GM06990 (cell line): ENCODE measurements around the gene TNRC6C.

Experiments
- DNase-seq: peaks from one replicate; pipeline ENCODE4 v3.0.0-alpha.2; 2011; ENCODE audit not compliant: insufficient read length; ENCODE audit errors: extremely low read depth
- H3K27me3 ChIP-seq: replicated peaks from 2 replicates; pipeline ENCODE4 v1.6.0; 2011; ENCODE audit warnings: low read length; ENCODE audit not compliant: control insufficient read depth, insufficient read depth
- H3K36me3 ChIP-seq: 2 replicates; pipeline ENCODE4 v1.5.1; 2011; ENCODE audit warnings: low read length; ENCODE audit not compliant: control insufficient read depth, insufficient read depth
- H3K4me3 ChIP-seq: replicated peaks from 2 replicates; pipeline ENCODE4 v1.5.1; 2011; ENCODE audit warnings: low read depth, mild to moderate bottlenecking, control low read depth, low read length
- TF ChIP-seq, protein P1 (sequence below): IDR thresholded peaks from 2 replicates; pipeline ENCODE4 v1.5.1; 2011; ENCODE audit warnings: low read length, control low read depth, mild to moderate bottlenecking, inconsistent platforms; ENCODE audit not compliant: insufficient read depth, poor library complexity, severe bottlenecking

The TNRC6C gene

DNA sequence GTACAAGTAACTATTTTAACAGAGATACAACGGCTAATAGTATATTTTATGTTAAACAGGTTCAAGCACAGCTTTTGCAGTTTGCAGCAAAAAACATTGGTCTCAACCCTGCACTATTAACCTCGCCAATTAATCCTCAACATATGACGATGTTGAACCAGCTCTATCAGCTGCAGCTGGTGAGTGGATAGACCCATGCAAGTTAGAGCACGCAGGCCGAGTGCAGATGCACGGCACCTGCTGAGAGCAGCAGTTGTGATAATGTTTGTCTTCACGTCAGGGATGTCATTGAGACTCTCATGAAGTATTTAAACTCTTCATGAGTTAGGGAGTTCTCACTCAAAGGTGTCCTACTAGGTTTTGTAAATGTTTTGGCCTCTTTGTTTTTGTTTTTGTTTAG is 124.5 kb downstream of the TNRC6C start:
- TF ChIP-seq, protein P1, sequence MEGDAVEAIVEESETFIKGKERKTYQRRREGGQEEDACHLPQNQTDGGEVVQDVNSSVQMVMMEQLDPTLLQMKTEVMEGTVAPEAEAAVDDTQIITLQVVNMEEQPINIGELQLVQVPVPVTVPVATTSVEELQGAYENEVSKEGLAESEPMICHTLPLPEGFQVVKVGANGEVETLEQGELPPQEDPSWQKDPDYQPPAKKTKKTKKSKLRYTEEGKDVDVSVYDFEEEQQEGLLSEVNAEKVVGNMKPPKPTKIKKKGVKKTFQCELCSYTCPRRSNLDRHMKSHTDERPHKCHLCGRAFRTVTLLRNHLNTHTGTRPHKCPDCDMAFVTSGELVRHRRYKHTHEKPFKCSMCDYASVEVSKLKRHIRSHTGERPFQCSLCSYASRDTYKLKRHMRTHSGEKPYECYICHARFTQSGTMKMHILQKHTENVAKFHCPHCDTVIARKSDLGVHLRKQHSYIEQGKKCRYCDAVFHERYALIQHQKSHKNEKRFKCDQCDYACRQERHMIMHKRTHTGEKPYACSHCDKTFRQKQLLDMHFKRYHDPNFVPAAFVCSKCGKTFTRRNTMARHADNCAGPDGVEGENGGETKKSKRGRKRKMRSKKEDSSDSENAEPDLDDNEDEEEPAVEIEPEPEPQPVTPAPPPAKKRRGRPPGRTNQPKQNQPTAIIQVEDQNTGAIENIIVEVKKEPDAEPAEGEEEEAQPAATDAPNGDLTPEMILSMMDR: no peak
- H3K36me3 ChIP-seq: peaks cover 2% of the 10 kb centered on the region
- no peaks in the 10 kb centered on the region for H3K27me3 ChIP-seq
- H3K4me3 ChIP-seq: no peak overlapping the region
- DNase-seq: no peak

DNA sequence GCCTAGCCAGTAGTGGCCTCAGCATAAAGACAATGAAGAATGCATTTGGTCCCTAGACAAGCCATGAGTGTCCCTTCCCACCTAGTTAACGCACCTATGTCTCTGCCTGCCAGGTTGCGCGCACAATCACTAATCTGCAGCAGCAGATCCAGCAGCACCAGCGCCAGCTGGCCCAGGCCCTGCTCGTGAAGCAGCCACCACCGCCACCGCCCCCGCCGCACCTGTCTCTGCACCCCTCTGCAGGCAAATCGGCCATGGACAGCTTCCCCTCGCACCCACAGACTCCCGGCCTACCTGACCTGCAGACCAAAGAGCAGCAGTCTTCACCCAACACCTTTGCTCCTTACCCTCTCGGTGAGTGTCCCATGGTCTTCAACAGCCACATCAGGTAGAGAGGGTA is 128.2 kb downstream of the TNRC6C start:
- DNase-seq: no peak
- peaks cover 2% of the 10 kb centered on the region for H3K36me3 ChIP-seq
- H3K27me3 ChIP-seq: no peaks in the 10 kb centered on the region
- H3K4me3 ChIP-seq: no peak overlapping the region
- TF ChIP-seq, protein P1: no peak

DNA sequence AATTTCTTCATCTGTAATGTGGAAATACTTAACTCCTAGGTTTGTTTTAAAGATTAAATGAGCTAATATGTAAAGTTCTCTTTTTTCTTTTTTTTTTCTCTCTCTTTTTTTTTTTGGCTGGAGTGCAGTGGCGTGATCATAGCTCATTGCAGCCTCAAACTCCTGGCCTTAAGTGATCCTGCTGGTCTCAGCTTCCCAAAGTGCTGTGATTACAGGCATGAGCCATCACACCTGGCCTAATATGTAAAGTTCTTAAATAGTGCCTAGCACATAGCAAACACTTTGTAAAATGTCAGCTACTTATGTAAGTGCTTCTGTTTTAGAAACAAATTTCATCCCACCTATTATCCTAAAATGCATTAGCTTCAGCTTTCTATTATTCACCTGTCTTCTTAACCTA is 130.0 kb downstream of the TNRC6C start:
- H3K36me3 ChIP-seq: peaks cover 2% of the 10 kb centered on the region
- TF ChIP-seq, protein P1: no peak

DNA sequence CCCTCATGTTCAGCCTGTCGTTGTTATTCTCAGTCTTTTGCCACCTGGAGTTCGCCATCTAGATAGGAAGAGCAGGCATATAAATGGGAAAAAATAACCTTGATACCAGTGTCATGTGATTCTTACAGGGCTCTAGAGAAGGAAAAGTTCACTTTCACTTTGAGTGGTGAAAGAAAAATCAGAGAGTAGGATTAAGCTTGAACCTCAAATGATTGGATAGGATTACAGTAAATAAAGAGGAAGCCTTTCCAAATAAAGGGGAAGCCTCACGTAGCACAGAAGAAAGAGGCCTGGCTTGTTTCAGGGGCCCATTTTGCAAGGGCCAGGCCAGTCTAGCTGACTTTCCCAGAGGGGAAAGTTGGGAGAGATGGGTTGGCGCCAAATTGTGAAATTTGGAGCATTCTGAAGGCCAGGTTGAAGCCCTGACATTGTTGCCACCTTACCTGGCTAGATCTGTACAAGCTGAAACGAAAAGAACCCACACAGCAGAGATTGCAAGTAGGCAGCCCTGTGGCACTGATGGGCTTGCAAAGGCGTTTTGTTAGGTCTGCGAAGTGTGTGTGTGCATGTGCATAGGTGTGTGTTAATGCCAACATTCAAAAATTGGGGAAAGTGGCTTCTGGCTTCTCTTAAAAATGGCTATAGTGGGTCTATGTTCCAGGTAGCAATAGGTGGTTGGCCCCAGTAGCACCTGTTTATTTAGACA is 131.2 kb downstream of the TNRC6C start:
- H3K36me3 ChIP-seq: peaks cover 2% of the 10 kb centered on the region
- DNase-seq: no peak

More for the DNA sequence above, 130.0 kb downstream of the TNRC6C start:
- no peak overlapping the region for H3K4me3 ChIP-seq
- H3K27me3 ChIP-seq: no peaks in the 10 kb centered on the region
- no peak for DNase-seq

DNA sequence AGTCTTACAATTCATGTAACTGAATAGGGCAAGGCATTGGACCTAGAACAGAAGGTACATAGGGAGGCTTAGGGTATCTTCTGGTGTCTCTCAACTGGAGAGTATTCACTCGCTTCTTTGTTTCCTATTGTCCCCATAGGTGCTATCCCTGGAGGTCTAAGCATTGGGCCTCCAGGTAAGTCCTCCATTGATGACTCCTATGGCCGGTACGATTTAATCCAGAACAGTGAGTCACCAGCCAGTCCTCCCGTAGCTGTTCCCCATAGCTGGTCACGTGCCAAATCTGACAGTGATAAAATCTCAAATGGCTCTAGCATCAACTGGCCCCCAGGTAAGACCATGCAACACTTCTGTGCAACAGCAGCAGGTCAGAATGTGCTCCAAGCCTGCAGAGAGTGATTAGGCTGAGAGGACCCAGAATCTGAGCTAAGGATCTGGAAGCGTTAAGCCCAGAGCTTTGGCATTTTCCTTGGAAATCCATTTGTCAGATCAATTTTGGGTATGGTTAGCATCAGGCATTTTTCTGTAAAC is 134.4 kb downstream of the TNRC6C start:
- H3K27me3 ChIP-seq: no peaks in the 10 kb centered on the region
- no peak for DNase-seq
- peaks cover 3% of the 10 kb centered on the region for H3K36me3 ChIP-seq
- no peak overlapping the region for H3K4me3 ChIP-seq
- TF ChIP-seq, protein P1: no peak

More for the DNA sequence above, 131.2 kb downstream of the TNRC6C start:
- H3K27me3 ChIP-seq: no peaks in the 10 kb centered on the region
- H3K4me3 ChIP-seq: no peak overlapping the region
- TF ChIP-seq, protein P1: no peak
